ENCODE results near the gene TBXAS1.
"Not testable (repeated sequence)": the region's sequence is repeated elsewhere in the genome, so short reads cannot be mapped to it uniquely, and the experiment has no call there.

Gene TBXAS1

DNA sequence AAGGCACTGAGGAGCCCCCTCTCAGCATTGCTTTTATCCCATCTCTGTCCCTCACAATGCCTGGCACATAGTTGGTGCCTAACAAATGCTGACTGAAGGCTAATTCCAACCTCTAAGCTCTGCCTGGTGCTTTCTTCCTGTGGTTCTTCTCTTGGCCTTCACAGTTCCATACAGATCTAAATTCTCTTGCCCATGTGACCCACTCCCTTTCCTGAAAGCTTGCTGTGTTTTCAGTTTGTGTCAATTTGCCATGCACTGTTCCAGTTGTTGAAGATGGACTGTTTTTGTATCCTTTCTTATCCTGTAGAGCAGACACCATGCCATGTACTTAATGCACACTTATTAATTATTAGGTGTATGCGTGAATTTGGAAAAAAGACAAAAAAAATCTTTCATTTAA, 9.2 kb downstream of the TBXAS1 start:
- CTCF ChIA-PET = no interaction called here
- no peak for TF ChIP-seq SP1 (IDR thresholded peaks at IDR 0.05)
- no peak for DNase-seq (ENCODE audit: extremely low spot score)
- POLR2A ChIA-PET = no interaction called here

DNA sequence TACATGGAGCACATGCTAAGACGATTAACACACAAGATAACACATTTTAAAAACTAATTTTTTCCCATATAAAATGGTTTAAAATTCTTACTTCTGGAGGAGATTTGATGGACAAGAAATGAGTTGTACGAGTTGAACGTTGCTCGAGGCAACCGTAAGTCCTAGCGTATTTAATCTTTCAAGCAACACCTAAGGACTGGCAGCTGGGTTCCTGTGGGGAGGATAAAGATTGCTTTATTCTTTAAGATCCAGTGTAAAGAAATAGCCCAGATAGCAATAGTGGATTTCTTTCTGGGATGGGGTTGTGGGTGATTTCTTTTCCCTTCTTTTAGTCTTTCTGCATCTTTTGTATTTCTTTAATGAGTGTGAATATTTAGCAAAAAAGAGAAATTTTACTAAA, 9.8 kb downstream of the TBXAS1 start:
- ChIA-PET CTCF (no interaction called here), POLR2A (no interaction called here)
- no peak for DNase-seq (ENCODE audit: extremely low spot score)
- TF ChIP-seq NFRKB (IDR thresholded peaks at IDR 0.05) (no peak), LEF1 (IDR thresholded peaks at IDR 0.05; ENCODE audit: borderline replicate concordance) (no peak), HDGF (IDR thresholded peaks at IDR 0.05; ENCODE audit: borderline replicate concordance) (no peak), SUZ12 (IDR thresholded peaks at IDR 0.05) (no peak), ELF4 (IDR thresholded peaks at IDR 0.05) (no peak), CTBP1 (IDR thresholded peaks at IDR 0.05; ENCODE audit: borderline replicate concordance) (no peak), SP1 (IDR thresholded peaks at IDR 0.05) (no peak), FOXM1 (IDR thresholded peaks at IDR 0.05; ENCODE audit: borderline replicate concordance) (no peak), ARNT (IDR thresholded peaks at IDR 0.05) (no peak), L3MBTL2 (conservative IDR thresholded peaks at IDR 0.05) (no peak), BHLHE40 (IDR thresholded peaks at IDR 0.05; ENCODE audit: borderline replicate concordance) (no peak), TARDBP (IDR thresholded peaks at IDR 0.05) (no peak), ZNF384 (IDR thresholded peaks at IDR 0.05) (no peak), FOXA1 (IDR thresholded peaks at IDR 0.05) (no peak), FOXK2 (IDR thresholded peaks at IDR 0.05) (no peak)
- TF ChIP-seq, protein P1, sequence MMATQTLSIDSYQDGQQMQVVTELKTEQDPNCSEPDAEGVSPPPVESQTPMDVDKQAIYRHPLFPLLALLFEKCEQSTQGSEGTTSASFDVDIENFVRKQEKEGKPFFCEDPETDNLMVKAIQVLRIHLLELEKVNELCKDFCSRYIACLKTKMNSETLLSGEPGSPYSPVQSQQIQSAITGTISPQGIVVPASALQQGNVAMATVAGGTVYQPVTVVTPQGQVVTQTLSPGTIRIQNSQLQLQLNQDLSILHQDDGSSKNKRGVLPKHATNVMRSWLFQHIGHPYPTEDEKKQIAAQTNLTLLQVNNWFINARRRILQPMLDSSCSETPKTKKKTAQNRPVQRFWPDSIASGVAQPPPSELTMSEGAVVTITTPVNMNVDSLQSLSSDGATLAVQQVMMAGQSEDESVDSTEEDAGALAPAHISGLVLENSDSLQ (IDR thresholded peaks at IDR 0.05) = no peak

GRCh38 chr7:139840776-139841175, 11.7 kb downstream of the TBXAS1 start:
- TF ChIP-seq FOXK2 (IDR thresholded peaks at IDR 0.05) (no peak), ZNF384 (IDR thresholded peaks at IDR 0.05) (no peak), ARNT (IDR thresholded peaks at IDR 0.05) (no peak), TARDBP (IDR thresholded peaks at IDR 0.05) (no peak), SP1 (IDR thresholded peaks at IDR 0.05) (no peak), SUZ12 (IDR thresholded peaks at IDR 0.05) (no peak), FOXA1 (IDR thresholded peaks at IDR 0.05) (no peak), L3MBTL2 (conservative IDR thresholded peaks at IDR 0.05) (no peak), NFRKB (IDR thresholded peaks at IDR 0.05) (no peak), HDGF (IDR thresholded peaks at IDR 0.05; ENCODE audit: borderline replicate concordance) (no peak), FOXM1 (IDR thresholded peaks at IDR 0.05; ENCODE audit: borderline replicate concordance) (no peak), CTBP1 (IDR thresholded peaks at IDR 0.05; ENCODE audit: borderline replicate concordance) (no peak), LEF1 (IDR thresholded peaks at IDR 0.05; ENCODE audit: borderline replicate concordance) (no peak), BHLHE40 (IDR thresholded peaks at IDR 0.05; ENCODE audit: borderline replicate concordance) (no peak), ELF4 (IDR thresholded peaks at IDR 0.05) (no peak)
- TF ChIP-seq, protein P1 (IDR thresholded peaks at IDR 0.05) = no peak
- no peak for DNase-seq (ENCODE audit: extremely low spot score)
- ChIA-PET POLR2A (no interaction called here), CTCF (no interaction called here)

DNA sequence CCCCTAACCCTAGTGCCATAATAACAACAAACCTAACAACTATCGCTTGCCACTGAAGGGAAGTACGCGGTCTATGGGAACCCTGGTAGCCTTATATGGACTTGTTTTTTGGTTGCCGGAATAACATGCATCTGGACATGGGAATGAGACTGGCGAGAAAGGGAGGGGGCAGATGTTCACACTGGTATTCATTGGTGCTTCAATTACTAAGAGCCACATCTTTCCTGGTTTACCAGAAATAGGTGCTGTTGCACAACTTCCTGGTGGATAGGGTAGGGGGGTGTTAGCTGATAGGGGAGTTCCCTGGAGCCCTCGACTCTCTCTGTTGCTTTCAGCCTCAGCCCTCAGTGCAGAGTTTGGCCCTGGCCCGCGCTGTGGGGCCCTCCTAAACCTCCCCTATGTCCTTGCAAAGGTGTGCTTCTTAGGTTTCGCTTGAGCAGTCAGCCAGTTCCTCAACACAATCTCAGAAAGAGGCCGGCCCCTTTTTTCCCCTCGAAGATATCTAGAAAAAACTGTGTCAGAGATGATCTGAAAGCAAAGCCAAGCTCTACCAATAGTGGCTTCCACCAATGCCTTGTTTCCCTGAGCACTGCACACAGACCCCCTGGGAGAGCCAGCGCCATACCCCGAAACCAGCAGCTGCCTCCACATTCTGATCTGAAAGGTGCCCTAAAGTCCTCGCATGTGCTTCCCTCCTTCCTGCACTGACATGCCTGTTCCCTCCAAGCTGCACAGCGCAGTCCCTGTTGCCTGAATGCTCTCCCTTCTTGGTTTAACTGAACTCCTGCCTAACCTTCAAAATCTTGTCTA, 13.5 kb downstream of the TBXAS1 start:
- POLR2A ChIA-PET = no interaction called here
- DNase-seq (ENCODE audit: extremely low spot score) = no peak
- CTCF ChIA-PET = interaction anchor here (0.5 to 0.6 kb wide), 2 partner anchors 155 to 273 kb away, joined by 3 to 4 read pairs; no protein-coding TSS in a partner anchor
- TF ChIP-seq CTBP1 (IDR thresholded peaks at IDR 0.05; ENCODE audit: borderline replicate concordance) (no peak), ZNF384 (IDR thresholded peaks at IDR 0.05) (no peak), SP1 (IDR thresholded peaks at IDR 0.05) (no peak), TARDBP (IDR thresholded peaks at IDR 0.05) (no peak), LEF1 (IDR thresholded peaks at IDR 0.05; ENCODE audit: borderline replicate concordance) (no peak), NFRKB (IDR thresholded peaks at IDR 0.05) (no peak), L3MBTL2 (conservative IDR thresholded peaks at IDR 0.05) (no peak), BHLHE40 (IDR thresholded peaks at IDR 0.05; ENCODE audit: borderline replicate concordance) (no peak), FOXA1 (IDR thresholded peaks at IDR 0.05) (no peak), SUZ12 (IDR thresholded peaks at IDR 0.05) (no peak), FOXM1 (IDR thresholded peaks at IDR 0.05; ENCODE audit: borderline replicate concordance) (no peak), FOXK2 (IDR thresholded peaks at IDR 0.05) (no peak), ELF4 (IDR thresholded peaks at IDR 0.05) (no peak)
- TF ChIP-seq, protein P1 (IDR thresholded peaks at IDR 0.05) = no peak

DNA sequence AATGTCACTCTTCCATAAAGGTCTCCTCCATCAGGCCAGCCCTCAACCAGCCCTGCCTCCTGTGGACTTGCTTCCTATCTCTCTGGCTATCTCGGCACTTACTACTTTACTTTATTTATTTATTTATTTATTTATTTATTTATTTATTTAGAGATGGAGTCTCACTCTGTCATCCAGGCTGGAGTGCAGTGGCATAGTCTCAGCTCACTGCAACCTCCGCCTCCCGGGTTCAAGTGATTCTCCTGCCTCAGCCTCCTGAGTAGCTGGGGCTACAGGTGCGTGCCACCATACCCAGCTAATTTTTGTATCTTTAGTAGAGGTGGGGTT, 14.1 kb downstream of the TBXAS1 start:
- DNase-seq (ENCODE audit: extremely low spot score); POLR2A ChIA-PET: not testable (repeated sequence)
- CTCF ChIA-PET = interaction anchor here (0.6 kb wide), 1 partner anchor 274 kb away, joined by 3 read pairs; no protein-coding TSS in a partner anchor

DNA sequence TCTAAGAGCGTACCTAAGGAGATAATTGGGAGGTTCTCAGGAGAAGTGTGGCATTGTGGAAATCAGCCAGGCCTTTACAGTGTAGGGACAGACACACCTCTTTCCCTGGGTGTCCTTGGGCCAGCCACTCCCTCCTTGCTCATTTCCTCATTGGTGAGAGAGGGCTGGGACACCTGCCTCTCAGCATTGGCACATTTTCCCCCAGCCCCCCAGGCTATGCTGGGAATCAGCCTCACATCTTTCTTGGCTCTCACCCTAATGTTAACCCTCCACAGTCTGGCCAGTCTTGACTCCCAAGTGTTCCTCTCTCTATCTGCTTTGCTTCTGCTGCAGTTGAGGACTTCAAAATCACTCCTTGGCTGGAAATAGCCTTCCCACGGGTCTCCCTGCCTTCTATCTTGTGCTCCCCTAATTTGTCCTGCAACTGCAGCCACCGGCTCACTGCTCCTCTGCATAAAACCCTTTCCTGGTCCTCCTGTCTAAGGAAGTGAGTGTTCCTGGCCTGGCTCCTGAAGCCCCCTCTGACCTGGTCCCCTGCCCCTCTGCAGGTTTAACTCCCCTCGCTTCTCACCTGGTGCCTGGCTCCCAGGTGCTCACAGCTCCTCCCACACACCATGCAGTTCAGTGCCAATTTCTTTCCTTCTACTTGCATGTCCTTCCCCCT, 15.8 kb downstream of the TBXAS1 start:
- TF ChIP-seq ZNF384 (IDR thresholded peaks at IDR 0.05) (no peak), L3MBTL2 (conservative IDR thresholded peaks at IDR 0.05) (no peak), FOXK2 (IDR thresholded peaks at IDR 0.05) (no peak), ELF4 (IDR thresholded peaks at IDR 0.05) (no peak), BHLHE40 (IDR thresholded peaks at IDR 0.05; ENCODE audit: borderline replicate concordance) (no peak), TARDBP (IDR thresholded peaks at IDR 0.05) (no peak), FOXA1 (IDR thresholded peaks at IDR 0.05) (no peak), LEF1 (IDR thresholded peaks at IDR 0.05; ENCODE audit: borderline replicate concordance) (no peak), ARNT (IDR thresholded peaks at IDR 0.05) (no peak), HDGF (IDR thresholded peaks at IDR 0.05; ENCODE audit: borderline replicate concordance) (no peak), FOXM1 (IDR thresholded peaks at IDR 0.05; ENCODE audit: borderline replicate concordance) (no peak), SP1 (IDR thresholded peaks at IDR 0.05) (no peak), SUZ12 (IDR thresholded peaks at IDR 0.05) (no peak), NFRKB (IDR thresholded peaks at IDR 0.05) (no peak), CTBP1 (IDR thresholded peaks at IDR 0.05; ENCODE audit: borderline replicate concordance) (no peak)
- TF ChIP-seq, protein P1 (IDR thresholded peaks at IDR 0.05) = no peak
- no peak for DNase-seq (ENCODE audit: extremely low spot score)
- CTCF ChIA-PET = no interaction called here
- POLR2A ChIA-PET = no interaction called here

Data from HEK293T (cell line).